Mucosa of gallbladder (tissue), 1 donor: ENCODE measurements around the gene ANKRD33B. TPM values are rescaled to one million over a fixed set of nuclear protein-coding genes. Genes with fewer than 3 reads are reported as not detected.

Experiments used
- DNase-seq: peaks from one replicate; pipeline ENCODE4 v3.0.0-alpha.2; 2020; ENCODE audit warnings: low spot score
- total RNA-seq: library from RNA; stranded (reverse); gene quantifications from one replicate; pipeline ENCODE4 v1.2.1, GENCODE V29; 2021
- donor health status: DM: no; HTN: no; CAD: no.

The ANKRD33B gene
- total RNA-seq, 1 donor from 2014 or later = 1.4 TPM

DNA sequence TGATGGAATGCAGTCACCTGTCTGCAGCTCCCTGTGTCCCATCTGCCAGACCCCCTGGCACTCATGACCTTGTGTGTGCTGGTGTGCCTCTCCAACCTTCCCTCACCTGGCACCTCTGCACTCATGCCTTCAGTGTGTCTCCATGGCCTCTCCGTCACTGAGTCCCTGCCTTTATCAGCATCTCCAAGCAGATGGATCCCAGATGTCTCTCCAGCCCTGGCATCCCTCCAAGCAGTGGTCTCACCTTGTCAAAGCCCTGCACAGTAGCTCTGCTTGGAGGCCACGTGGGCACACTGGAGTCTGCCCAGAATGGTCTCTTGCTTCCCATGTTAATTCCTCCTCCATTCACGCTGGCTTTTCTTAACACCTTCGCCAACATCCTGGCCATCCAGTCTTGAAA lies 112.4 kb downstream of the ANKRD33B start:
- DNase-seq = no peak

GRCh38 chr5:10676946-10677345 lies 113.1 kb downstream of the ANKRD33B start:
- DNase-seq = no peak

GRCh38 chr5:10677533-10677932 lies 113.7 kb downstream of the ANKRD33B start:
- no peak for DNase-seq

GRCh38 chr5:10678244-10678643 lies 114.4 kb downstream of the ANKRD33B start:
- DNase-seq = no peak

GRCh38 chr5:10679336-10679988 lies 115.6 kb downstream of the ANKRD33B start:
- DNase-seq = no peak

- no peak for DNase-seq
Observed at GRCh38 chr5:10680876-10681481, 117.1 kb downstream of the ANKRD33B start.

- DNase-seq = no peak
Observed at GRCh38 chr5:10681731-10682679, 118.1 kb downstream of the ANKRD33B start.

DNA sequence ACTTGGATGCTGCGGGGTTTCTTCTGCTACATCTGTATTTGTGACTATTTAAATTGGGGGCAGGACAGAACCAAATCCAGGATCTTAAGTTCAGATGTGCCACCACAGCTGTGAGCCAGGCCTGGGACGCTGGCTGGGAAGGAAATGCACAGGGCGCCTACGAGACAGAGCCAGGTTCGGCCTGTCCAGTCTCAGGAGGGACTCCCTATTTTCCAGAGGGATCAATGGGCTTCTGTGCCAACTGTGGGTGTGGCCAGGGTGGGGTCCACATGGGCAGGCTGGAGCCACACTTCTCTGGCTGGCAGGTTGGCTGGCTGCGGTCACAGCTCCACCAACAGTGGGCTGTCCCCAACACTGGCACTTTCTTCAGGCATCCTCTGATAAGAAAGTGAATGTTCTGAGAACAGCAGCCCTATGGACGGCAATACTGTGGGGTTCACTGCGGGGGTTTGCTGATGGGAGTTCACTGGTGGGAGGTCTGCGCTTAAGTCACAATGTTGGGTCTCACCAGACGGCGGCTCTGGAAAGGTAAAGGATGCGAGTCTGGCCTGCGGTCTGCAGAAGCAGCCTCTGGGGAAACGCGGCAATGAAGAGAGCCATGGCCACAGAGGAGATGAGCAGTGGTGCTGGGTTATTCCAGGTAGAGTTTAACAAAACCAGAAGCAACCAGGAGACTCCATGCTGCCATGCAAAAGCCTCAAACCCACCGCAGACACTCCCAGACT lies 119.1 kb downstream of the ANKRD33B start:
- DNase-seq = no peak

- DNase-seq = no peak
Observed at GRCh38 chr5:10684303-10685086, 120.6 kb downstream of the ANKRD33B start.

GRCh38 chr5:10685115-10685521 lies 121.2 kb downstream of the ANKRD33B start:
- DNase-seq = no peak

GRCh38 chr5:10686890-10687289 lies 123.0 kb downstream of the ANKRD33B start:
- no peak for DNase-seq

DNA sequence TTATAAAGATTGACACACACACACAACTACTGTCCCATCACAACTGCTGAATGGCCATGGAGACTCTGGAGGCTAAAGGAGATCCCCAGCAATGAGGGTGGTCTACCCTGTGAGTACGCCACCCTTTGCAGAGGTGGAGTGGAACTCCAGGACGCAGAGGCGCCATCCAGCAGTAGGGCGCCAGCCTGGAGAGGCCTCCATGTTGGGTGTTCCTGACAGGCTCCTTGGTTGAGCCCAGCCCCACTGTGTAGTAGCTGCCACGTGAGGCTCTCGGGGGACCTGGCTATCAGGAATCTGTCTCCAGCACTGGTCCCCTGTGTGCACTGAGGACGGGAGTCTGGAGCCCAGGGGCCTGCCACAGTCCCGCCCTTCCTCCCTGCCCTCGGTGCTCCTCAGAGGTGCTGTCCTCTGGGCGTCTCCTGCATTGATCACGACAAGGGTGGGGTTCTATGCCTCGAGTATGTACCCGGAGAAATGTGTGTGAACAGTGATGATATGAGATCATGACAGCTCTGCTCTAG lies 124.8 kb downstream of the ANKRD33B start:
- DNase-seq = no peak

DNA sequence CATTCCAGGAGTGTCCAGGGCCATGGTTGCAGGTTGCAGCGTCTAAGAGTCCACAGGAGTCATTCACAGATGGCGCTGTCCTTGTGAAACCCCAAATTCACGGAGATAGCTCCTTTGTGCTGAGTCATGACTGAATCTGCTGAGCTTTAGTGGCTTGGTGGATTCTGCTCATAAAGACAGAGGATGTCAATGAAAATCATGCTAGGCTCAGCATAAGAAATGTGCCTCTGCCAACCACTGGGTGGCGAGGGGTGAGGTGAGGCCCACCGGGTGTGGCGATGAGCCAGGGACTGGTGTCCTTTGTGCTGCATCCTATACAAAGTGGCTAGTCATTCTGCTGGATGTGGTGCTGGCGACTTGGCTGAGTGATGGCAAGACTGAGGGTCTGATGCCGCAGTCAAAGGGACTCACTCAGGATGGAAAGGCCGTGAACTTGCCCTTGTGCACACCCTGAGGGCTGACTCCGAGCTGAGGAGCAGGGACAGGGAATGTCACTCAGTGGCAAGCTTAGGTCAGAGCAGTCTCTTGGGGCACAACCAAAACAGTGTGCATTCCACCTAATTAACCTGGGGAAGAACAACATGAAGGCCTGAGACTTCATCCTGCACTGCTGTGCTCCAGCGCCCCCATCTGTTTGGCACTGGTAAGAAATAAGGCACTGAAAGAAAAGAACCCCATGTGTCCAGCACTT lies 125.7 kb downstream of the ANKRD33B start:
- no peak for DNase-seq

DNA sequence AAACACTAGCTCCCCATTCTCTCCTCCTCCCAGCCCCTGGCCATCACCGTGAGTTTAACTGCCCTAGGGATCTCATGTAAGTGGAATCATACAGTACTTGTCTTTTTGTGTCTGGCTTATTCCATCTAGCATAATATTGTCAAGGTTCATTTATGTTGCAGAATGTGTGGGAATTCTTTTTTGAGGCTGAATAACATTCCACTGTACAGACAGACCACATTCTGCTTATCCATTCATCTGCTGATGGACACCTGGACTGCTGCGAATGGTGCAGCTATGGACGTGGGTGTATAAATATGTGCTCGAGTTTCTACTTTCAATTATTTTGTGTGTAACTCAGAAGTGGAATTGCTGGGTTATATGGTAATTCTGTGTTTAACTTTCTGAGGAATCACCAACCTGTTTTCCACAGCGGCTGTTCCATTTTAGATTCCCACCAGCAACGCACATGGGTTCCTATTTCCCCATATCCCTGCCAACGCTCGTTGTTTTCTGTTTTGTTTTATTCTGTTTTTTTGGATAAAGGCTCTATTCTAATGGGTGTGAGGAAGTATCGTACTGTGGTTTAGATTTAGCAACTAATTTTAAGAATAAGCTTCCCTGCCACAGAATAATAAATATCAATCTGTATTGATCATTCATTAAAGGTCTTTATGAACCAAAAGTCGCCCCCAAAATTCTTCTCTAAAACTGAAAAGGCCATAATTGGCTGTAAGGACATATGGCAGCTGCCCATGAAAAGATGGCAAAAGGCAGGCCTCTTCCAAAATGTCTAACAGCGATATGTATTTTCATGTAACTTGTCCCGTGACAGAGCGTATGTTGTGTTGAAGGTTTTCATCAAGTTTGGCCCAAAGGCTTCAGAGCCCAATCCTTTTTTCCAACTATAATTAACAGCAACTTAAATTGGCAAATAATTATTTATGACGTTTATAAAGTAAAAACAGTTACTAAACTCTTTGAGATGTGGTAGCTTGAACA lies 126.9 kb downstream of the ANKRD33B start:
- DNase-seq = no peak

DNA sequence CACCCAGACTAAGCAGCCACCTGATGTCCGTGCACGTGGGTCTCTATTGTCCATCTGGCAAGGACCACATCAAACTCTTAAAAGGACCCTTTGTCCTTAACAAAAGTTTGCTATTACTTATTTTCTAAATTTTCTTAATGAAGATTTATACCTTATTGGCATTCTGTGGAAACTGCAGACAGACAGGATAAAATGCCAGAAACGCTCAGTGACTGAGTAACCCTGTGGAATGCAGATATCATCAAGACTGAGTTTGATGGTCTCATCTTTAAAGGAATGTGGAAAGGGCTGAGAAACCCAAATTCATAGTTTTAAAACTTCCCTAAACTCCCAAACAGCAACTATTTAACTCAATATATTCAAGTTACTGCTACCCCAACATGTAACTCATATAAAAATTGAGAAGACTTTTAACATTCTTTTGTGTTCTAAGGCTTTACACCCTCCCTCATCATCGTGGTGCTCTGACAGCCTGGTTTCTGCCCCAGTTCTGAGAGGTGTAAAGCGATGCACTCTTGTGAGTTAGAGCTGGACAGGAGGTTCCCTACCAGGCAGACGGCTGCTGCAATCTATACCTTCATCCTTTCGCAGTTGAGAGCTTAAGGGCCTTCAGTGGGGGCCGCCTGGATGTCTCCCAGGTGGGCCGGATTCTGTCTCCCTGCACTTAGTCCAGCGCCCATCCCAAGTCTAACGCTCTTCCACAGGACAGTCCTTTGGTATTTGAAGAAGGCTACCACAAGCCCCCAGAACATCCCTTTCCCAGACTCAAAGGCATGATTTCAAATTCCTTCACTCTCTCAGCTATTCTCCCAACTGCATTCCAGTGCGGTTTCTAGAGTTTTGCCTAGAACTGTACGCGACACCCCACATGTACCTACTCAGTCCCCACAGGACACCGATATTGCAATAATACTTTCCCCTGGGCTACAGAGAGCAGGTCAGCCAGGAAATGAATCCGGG lies 128.2 kb downstream of the ANKRD33B start:
- no peak for DNase-seq

- DNase-seq = peak; percentile 77
Observed at GRCh38 chr5:10695055-10695649, 131.3 kb downstream of the ANKRD33B start.

- DNase-seq = no peak
Observed at GRCh38 chr5:10695759-10696543, 132.1 kb downstream of the ANKRD33B start.
